Liver (tissue), 9 donors: ENCODE results near the gene RPL35. TPM values are rescaled to one million over a fixed set of nuclear protein-coding genes. Genes with fewer than 3 reads are reported as not detected.

Source experiments
- DNase-seq: peaks from one replicate; pipeline ENCODE4 v3.0.0-alpha.2; 2017; ENCODE audit warnings: low spot score
- H3K27ac ChIP-seq, 2 donors: one replicate each; pipeline ENCODE4 v1.7.0; 2013; ENCODE audit warnings: inconsistent platforms in 2 of 2, low read length in 2 of 2, control low read depth in 1 of 2, low read depth in 1 of 2, mild to moderate bottlenecking in 1 of 2
- H3K27me3 ChIP-seq, 4 donors: one replicate each; pipeline versions ENCODE4 v1.6.1 to v1.7.0; 2013; ENCODE audit warnings: low read length in 3 of 4, inconsistent platforms in 1 of 4, mild to moderate bottlenecking in 1 of 4, moderate library complexity in 1 of 4; ENCODE audit not compliant: control insufficient read depth in 4 of 4, insufficient read depth in 4 of 4
- H3K36me3 ChIP-seq, 4 donors: one replicate each; pipeline versions ENCODE4 v1.6.1 to v1.7.0; 2013; ENCODE audit warnings: low read length in 3 of 4, mild to moderate bottlenecking in 3 of 4, low read depth in 1 of 4, moderate library complexity in 1 of 4; ENCODE audit not compliant: control insufficient read depth in 4 of 4, insufficient read depth in 3 of 4
- H3K4me1 ChIP-seq, 4 donors: one replicate each; pipeline versions ENCODE4 v1.6.1 to v1.7.0; 2013; ENCODE audit warnings: low read length in 3 of 4, mild to moderate bottlenecking in 3 of 4, moderate library complexity in 1 of 4; ENCODE audit not compliant: control insufficient read depth in 4 of 4, insufficient read depth in 4 of 4
- H3K4me3 ChIP-seq, 3 donors: one replicate each; pipeline versions ENCODE4 v1.6.1 to v1.7.0; 2013; ENCODE audit warnings: low read length in 3 of 3, control low read depth in 1 of 3, low read depth in 1 of 3, mild to moderate bottlenecking in 1 of 3
- H3K9ac ChIP-seq, 2 donors: one replicate each; pipeline ENCODE4 v1.7.0; 2013; ENCODE audit warnings: low read length in 2 of 2, mild to moderate bottlenecking in 2 of 2, moderate library complexity in 2 of 2, control low read depth in 1 of 2, low read depth in 1 of 2
- H3K9me3 ChIP-seq, 4 donors: one replicate each; pipeline versions ENCODE4 v1.6.1 to v1.7.0; 2013; ENCODE audit warnings: low read length in 3 of 4; ENCODE audit not compliant: control insufficient read depth in 4 of 4
- EGR1 ChIP-seq, 2 donors: IDR thresholded peaks; 2 replicates each; pipeline ENCODE4 v1.6.1; 2016 to 2018; ENCODE audit warnings: antibody characterized with exemption in 2 of 2, low read depth in 2 of 2
- FOXA1 ChIP-seq: IDR thresholded peaks from 2 replicates; pipeline ENCODE4 v1.6.1; 2016; ENCODE audit warnings: antibody characterized with exemption
- FOXA2 ChIP-seq: IDR thresholded peaks from 2 replicates; pipeline ENCODE4 v1.6.1; 2016; ENCODE audit warnings: antibody characterized with exemption
- GABPA ChIP-seq, 2 donors: IDR thresholded peaks in 1 of 2; conservative IDR thresholded peaks in 1 of 2; 2 replicates each; pipeline ENCODE4 v1.6.1; 2016; ENCODE audit warnings: antibody characterized with exemption in 2 of 2, mild to moderate bottlenecking in 1 of 2, moderate library complexity in 1 of 2
- HNF4A ChIP-seq, 2 donors: conservative IDR thresholded peaks; 2 replicates each; pipeline ENCODE4 v1.6.1; 2016; ENCODE audit warnings: antibody characterized with exemption in 2 of 2, mild to moderate bottlenecking in 2 of 2
- HNF4G ChIP-seq: IDR thresholded peaks from 2 replicates; pipeline ENCODE4 v1.6.1; 2016; ENCODE audit warnings: antibody characterized with exemption
- JUND ChIP-seq, 2 donors: IDR thresholded peaks; 2 replicates each; pipeline ENCODE4 v1.6.1; 2016; ENCODE audit warnings: antibody characterized with exemption in 2 of 2
- NR2F2 ChIP-seq: IDR thresholded peaks from 2 replicates; pipeline ENCODE4 v1.6.1; 2016; ENCODE audit warnings: antibody characterized with exemption
- RAD21 ChIP-seq, 2 donors: IDR thresholded peaks; 2 replicates each; pipeline ENCODE4 v1.6.1; 2016; ENCODE audit warnings: antibody characterized with exemption in 2 of 2, mild to moderate bottlenecking in 2 of 2
- RXRA ChIP-seq, 2 donors: IDR thresholded peaks; 2 replicates each; pipeline ENCODE4 v1.6.1; 2017 to 2018; ENCODE audit warnings: antibody characterized with exemption in 2 of 2, mild to moderate bottlenecking in 1 of 2
- SP1 ChIP-seq: IDR thresholded peaks from 2 replicates; pipeline ENCODE4 v1.6.1; 2018; ENCODE audit warnings: antibody characterized with exemption, mild to moderate bottlenecking
- TAF1 ChIP-seq: conservative IDR thresholded peaks from 2 replicates; pipeline ENCODE4 v1.6.1; 2016; ENCODE audit warnings: antibody characterized with exemption, mild to moderate bottlenecking
- WGBS: extraction: QIAGEN DNeasy Blood & Tissue Kit; methylation state at CpG from one replicate; pipeline ENCODE4 v1.1.7; 2013; 5-methylcytosine and 5-hydroxymethylcytosine counted together
- polyA plus RNA-seq, 2 donors: library from polyadenylated mRNA; stranded (reverse) in 1 of 2; unstranded in 1 of 2; fragments of 200-250 nt in 1 of 2; fragments of >200 nt in 1 of 2; fragmentation: Nextera tagmentation in 1 of 2; extraction: Ambion mirVana in 1 of 2; gene quantifications; one replicate each; pipeline versions ENCODE4 v1.2.1 to v1.2.3, GENCODE V29; 2013 to 2015
- total RNA-seq, 2 donors: library from RNA; depleted of rRNA; stranded (reverse); fragments of >200 nt; gene quantifications; one replicate each; pipeline ENCODE4 v1.2.3, GENCODE V29; 2014
- TF ChIP-seq, protein P1 (sequence below): IDR thresholded peaks from 2 replicates; pipeline ENCODE4 v1.6.1; 2016; ENCODE audit warnings: antibody characterized with exemption
- TF ChIP-seq, protein P2 (sequence below): IDR thresholded peaks from 2 replicates; pipeline ENCODE4 v1.6.1; 2016; ENCODE audit warnings: antibody characterized with exemption, mild to moderate bottlenecking
- TF ChIP-seq, protein P3 (sequence below): IDR thresholded peaks from 2 replicates; pipeline ENCODE4 v1.6.1; 2016; ENCODE audit warnings: antibody characterized with exemption
- TF ChIP-seq, protein P4 (sequence below): IDR thresholded peaks from 2 replicates; pipeline ENCODE4 v1.6.1; 2016; ENCODE audit warnings: antibody characterized with exemption
- TF ChIP-seq, protein P5 (sequence below): fragments of 150-350 bp; IDR thresholded peaks from 2 replicates; pipeline ENCODE4 v1.5.1; 2017; ENCODE audit warnings: improper control_type of control experiment, low read depth, low read length; ENCODE audit not compliant: missing input control
- donor health status: healthy.
- donor health status: healthy.
- donor health status: healthy.
- donor health status: healthy.
- donor health status: healthy.

Gene RPL35
- total and polyA plus RNA-seq, 4 donors, result 623 to 1,101 (median 703) TPM

DNA sequence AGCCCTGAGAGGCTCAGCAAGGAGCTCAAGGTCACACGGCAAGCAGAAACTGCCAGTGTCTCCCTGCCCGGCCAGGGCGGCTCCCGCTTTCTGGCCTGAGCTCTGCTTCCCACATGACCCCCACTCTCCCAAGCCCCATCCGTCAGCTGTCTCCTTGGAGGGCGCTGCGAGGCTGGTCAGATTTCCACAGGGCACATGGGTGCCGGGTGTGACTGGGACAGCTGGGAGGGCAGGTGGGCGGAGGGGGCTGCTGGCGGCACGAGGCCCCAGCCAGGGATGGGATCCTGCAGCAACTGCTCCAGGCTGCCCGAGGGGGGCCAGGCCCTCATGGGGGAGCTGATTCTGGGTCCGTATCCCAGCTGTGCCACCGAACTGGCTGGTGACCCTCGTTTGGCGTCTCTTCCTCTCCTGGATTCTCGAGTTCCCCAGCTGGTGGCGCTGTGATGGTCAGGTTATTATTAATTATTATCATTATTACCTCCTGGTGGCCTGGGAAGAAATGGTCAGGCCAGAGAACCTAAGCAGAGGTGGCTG, 21.4 kb downstream of the RPL35 start:
- Histone ChIP-seq H3K36me3 (no peaks in the 10 kb centered on the region), H3K27ac (no peak overlapping the region), H3K9ac (no peak overlapping the region), H3K4me3 (no peak overlapping the region), H3K9me3 (no peaks in the 10 kb centered on the region), H3K27me3 (no peaks in the 10 kb centered on the region), H3K4me1 (no peaks in the 10 kb centered on the region)
- TF ChIP-seq GABPA (IDR thresholded peaks at IDR 0.05 in 1 of 2, conservative IDR thresholded peaks at IDR 0.05 in 1 of 2) (no peak), EGR1 (IDR thresholded peaks at IDR 0.05; ENCODE audit: low read depth in 2 of 2) (no peak), TAF1 (no peak), RAD21 (IDR thresholded peaks at IDR 0.05) (no peak), HNF4A (conservative IDR thresholded peaks at IDR 0.05) (no peak), FOXA1 (no peak), HNF4G (no peak), FOXA2 (no peak), RXRA (IDR thresholded peaks at IDR 0.05) (no peak), SP1 (no peak), JUND (IDR thresholded peaks at IDR 0.05) (no peak), NR2F2 (no peak)
- TF ChIP-seq, protein P1, sequence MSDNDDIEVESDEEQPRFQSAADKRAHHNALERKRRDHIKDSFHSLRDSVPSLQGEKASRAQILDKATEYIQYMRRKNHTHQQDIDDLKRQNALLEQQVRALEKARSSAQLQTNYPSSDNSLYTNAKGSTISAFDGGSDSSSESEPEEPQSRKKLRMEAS, result no peak
- TF ChIP-seq, protein P2, sequence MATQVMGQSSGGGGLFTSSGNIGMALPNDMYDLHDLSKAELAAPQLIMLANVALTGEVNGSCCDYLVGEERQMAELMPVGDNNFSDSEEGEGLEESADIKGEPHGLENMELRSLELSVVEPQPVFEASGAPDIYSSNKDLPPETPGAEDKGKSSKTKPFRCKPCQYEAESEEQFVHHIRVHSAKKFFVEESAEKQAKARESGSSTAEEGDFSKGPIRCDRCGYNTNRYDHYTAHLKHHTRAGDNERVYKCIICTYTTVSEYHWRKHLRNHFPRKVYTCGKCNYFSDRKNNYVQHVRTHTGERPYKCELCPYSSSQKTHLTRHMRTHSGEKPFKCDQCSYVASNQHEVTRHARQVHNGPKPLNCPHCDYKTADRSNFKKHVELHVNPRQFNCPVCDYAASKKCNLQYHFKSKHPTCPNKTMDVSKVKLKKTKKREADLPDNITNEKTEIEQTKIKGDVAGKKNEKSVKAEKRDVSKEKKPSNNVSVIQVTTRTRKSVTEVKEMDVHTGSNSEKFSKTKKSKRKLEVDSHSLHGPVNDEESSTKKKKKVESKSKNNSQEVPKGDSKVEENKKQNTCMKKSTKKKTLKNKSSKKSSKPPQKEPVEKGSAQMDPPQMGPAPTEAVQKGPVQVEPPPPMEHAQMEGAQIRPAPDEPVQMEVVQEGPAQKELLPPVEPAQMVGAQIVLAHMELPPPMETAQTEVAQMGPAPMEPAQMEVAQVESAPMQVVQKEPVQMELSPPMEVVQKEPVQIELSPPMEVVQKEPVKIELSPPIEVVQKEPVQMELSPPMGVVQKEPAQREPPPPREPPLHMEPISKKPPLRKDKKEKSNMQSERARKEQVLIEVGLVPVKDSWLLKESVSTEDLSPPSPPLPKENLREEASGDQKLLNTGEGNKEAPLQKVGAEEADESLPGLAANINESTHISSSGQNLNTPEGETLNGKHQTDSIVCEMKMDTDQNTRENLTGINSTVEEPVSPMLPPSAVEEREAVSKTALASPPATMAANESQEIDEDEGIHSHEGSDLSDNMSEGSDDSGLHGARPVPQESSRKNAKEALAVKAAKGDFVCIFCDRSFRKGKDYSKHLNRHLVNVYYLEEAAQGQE, result no peak
- TF ChIP-seq, protein P3, sequence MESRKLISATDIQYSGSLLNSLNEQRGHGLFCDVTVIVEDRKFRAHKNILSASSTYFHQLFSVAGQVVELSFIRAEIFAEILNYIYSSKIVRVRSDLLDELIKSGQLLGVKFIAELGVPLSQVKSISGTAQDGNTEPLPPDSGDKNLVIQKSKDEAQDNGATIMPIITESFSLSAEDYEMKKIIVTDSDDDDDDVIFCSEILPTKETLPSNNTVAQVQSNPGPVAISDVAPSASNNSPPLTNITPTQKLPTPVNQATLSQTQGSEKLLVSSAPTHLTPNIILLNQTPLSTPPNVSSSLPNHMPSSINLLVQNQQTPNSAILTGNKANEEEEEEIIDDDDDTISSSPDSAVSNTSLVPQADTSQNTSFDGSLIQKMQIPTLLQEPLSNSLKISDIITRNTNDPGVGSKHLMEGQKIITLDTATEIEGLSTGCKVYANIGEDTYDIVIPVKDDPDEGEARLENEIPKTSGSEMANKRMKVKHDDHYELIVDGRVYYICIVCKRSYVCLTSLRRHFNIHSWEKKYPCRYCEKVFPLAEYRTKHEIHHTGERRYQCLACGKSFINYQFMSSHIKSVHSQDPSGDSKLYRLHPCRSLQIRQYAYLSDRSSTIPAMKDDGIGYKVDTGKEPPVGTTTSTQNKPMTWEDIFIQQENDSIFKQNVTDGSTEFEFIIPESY, result no peak
- TF ChIP-seq, protein P4, sequence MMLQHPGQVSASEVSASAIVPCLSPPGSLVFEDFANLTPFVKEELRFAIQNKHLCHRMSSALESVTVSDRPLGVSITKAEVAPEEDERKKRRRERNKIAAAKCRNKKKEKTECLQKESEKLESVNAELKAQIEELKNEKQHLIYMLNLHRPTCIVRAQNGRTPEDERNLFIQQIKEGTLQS, result no peak
- WGBS, result 78% methylated on average over 18 of the region's 18 CpGs
- no peak for DNase-seq

DNA sequence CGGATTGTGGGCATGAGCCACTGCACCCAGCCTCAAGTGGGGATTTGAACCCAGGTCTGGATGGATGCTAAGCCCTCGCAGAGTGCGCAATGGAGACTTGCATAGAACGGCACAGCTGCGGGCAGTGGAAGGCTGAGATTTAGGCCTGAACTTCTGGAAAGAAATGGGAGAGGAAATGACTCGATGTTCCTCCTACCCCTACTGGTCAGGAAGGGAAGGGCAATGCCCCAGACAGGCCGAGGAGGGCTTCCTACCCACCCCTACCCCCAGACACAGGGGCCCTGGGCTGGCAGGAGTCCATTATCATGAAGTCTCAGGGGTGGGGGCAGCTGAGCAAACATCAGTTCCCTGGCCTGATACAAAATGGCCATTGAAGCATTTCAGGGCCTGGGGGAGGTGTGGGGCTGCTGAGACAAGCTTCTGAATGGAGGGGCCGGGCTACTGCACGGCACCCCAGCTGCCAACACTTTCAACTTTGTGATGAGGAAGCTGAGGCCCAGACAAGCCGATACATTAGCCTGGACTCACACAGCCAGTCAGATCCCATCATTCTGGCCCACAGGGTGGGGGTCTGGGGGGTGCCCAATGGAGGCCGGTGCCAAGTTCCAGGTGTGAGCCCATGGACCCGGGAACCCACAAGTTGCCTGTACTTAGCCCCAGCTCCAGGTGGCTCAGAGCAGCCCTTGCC, 22.0 kb downstream of the RPL35 start:
- no peak overlapping the region for H3K27ac ChIP-seq
- H3K4me3 ChIP-seq, result no peak overlapping the region
- no peaks in the 10 kb centered on the region for H3K4me1 ChIP-seq
- H3K27me3 ChIP-seq, result no peaks in the 10 kb centered on the region
- no peak overlapping the region for H3K9ac ChIP-seq
- 65% methylated on average over 12 of the region's 12 CpGs for WGBS
- H3K9me3 ChIP-seq, result no peaks in the 10 kb centered on the region
- DNase-seq, result no peak
- H3K36me3 ChIP-seq, result no peaks in the 10 kb centered on the region
- TF ChIP-seq, protein P2, result no peak
- TF ChIP-seq RXRA (IDR thresholded peaks at IDR 0.05) (no peak), HNF4G (no peak), SP1 (no peak), JUND (IDR thresholded peaks at IDR 0.05) (no peak), FOXA2 (no peak), HNF4A (conservative IDR thresholded peaks at IDR 0.05) (no peak), EGR1 (IDR thresholded peaks at IDR 0.05; ENCODE audit: low read depth in 2 of 2) (no peak), GABPA (IDR thresholded peaks at IDR 0.05 in 1 of 2, conservative IDR thresholded peaks at IDR 0.05 in 1 of 2) (no peak), TAF1 (no peak)
- TF ChIP-seq, protein P4, result no peak
- TF ChIP-seq, protein P1, result no peak
- TF ChIP-seq, protein P5, sequence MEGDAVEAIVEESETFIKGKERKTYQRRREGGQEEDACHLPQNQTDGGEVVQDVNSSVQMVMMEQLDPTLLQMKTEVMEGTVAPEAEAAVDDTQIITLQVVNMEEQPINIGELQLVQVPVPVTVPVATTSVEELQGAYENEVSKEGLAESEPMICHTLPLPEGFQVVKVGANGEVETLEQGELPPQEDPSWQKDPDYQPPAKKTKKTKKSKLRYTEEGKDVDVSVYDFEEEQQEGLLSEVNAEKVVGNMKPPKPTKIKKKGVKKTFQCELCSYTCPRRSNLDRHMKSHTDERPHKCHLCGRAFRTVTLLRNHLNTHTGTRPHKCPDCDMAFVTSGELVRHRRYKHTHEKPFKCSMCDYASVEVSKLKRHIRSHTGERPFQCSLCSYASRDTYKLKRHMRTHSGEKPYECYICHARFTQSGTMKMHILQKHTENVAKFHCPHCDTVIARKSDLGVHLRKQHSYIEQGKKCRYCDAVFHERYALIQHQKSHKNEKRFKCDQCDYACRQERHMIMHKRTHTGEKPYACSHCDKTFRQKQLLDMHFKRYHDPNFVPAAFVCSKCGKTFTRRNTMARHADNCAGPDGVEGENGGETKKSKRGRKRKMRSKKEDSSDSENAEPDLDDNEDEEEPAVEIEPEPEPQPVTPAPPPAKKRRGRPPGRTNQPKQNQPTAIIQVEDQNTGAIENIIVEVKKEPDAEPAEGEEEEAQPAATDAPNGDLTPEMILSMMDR, result peak; percentile 33
